ENCODE data around the gene TAF5L. TPM values are rescaled to one million over a fixed set of nuclear protein-coding genes. Genes with fewer than 3 reads are reported as not detected.

The TAF5L gene
- 8.9 and 10.5 TPM in 2 replicates for total RNA-seq

DNA sequence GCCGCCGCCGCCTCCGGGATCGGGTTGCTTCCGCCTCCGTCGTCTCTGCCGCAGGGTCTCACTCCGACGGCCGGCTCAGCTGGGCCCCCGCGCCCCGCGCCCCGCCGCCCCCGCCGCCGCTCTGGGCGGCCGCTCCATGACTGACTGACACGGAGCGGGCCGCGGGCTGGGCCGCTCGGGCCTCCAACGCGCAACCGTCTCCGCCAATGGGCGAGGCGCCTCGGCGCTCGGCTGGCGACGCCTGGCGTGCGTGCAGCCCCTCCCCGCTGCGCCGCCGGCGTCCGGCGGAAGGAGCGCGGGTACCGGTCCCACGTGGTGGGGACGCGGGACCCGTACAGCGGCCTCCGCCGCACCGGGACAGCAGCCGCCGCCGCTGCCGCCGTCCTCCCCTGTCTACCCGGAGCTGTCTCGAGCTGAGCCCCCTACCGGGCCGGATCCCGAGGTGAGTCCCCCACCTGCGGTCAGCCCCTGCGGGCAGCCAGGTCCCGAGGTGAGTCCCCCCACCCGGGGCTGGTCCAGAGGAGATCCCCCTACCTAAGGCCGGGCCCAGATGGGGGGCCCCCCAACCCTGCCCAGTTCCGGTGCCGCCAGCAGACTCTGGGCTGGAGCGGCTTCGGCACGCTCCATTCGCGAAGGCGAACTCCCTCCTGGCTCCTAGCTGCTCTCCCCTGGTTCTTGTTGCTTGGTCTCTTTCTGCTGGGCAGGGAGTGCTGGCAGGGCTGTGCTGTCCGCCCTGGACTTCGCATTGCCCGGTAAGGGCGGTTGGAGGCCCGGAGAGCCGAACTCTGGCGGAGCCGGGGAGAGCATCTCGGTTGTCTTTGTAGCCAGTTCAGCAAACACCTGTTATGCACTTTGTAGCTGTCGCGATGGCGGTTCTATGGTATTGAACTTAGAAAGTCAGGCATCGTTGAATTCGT is at the start of gene TAF5L, which contains the start of gene URB2:
TSS of gene TAF5L (minus strand) at position 208 of the 917 bp plus-strand sequence. CDS start 11,640 bp downstream, outside the sequence.
TSS of gene URB2 (plus strand) at position 333 of the 917 bp plus-strand sequence. CDS start 1,387 bp downstream, outside the sequence.

DNA sequence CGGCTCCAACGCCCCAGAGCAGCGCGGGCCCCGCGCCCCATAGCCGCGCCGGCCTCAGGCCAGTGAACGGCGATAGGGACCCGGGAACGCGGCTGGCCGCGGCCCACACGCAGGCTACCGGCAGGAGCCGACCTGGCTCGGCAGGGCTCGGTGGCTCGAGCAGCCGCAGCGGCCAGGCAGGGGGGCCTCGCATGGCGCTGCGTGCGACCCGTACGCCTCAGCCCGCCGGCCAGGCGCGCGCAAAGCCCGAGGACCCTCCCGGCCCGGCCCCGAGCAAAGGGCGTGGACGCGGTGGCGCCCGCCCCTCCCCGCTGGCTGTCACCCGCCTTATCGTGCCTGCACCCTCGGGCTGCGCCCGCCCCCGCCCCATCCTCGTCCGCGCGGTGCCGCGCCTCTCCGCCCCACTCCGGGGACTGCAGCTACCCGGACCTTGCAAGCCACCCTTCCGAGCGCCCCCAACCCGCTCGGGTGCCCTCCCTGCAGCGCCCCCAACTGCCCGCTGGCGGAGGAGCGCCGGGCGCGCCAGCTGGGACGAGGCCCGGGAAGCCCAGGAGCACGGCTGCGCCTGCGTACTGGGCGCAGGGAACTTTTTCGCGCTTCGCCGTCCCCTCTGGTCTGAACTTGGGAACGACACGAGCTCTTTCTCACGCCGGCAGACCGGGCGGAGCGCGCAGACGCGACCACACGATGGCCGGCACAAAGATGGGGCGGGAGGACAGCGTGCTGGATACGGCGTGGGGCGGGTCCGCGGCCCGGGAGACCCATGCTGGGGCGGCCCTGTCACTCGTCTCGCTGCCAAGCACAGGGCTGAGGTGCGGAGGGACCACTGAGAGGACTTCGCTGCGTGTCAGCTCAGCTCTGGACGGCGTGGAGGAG is 67.2 kb downstream of the TAF5L start, which contains the start of gene ABCB10:
TSS of gene ABCB10 (minus strand) at position 248 of the 876 bp plus-strand sequence. CDS start at position 193, 55 bp downstream.

Other genes starting within 250 kb of the TAF5L start
- gene ACTA1, start 192.0 kb downstream of the TAF5L start, total RNA-seq, result 9.8 TPM in 1 of 2 replicates, not detected in the other
- 20.9 and 25.4 TPM in 2 replicates for gene NUP133, start 117.8 kb downstream of the TAF5L start, total RNA-seq
- gene ABCB10, start 67.4 kb downstream of the TAF5L start, total RNA-seq, result 13.5 and 15.2 TPM in 2 replicates
- gene URB2, start 125 bp upstream of the TAF5L start, total RNA-seq, result 4.8 and 5.8 TPM in 2 replicates